ENCODE data around the gene SLC6A13. TPM values are rescaled to one million over a fixed set of nuclear protein-coding genes. Genes with fewer than 3 reads are reported as not detected.

Gene SLC6A13
- total RNA-seq, 1 experiment from 2014 or later: 3.5 TPM

- H3K4me1 Mint-ChIP-seq (ENCODE audit: low read depth, unreplicated experiment): no peaks in the 10 kb centered on the region
- no peaks in the 10 kb centered on the region for H3K9me3 Mint-ChIP-seq (ENCODE audit: low read depth, unreplicated experiment)
- DNase-seq: no peak
- H3K27me3 Mint-ChIP-seq (ENCODE audit: unreplicated experiment): peaks cover 72% of the 10 kb centered on the region
- no TSS peak for BruUV-seq (replicated peaks)
- no peaks in the 10 kb centered on the region for H3K36me3 Mint-ChIP-seq (ENCODE audit: insufficient read depth, unreplicated experiment)
- H3K4me3 Mint-ChIP-seq (ENCODE audit: low read depth, unreplicated experiment): no peak overlapping the region
- CTCF ChIA-PET: no interaction called here
- TF ChIP-seq CTCF (IDR thresholded peaks at IDR 0.05; ENCODE audit: unreplicated experiment): no peak
- no peak overlapping the region for H3K27ac Mint-ChIP-seq (ENCODE audit: unreplicated experiment)
- intact Hi-C loops (cut with micrococcal nuclease; ENCODE audit: unreplicated experiment): no loop called here
Measured at GRCh38 chr12:195156-195555, 67.5 kb downstream of the SLC6A13 start.

- Mint-ChIP-seq H3K4me1 (ENCODE audit: low read depth, unreplicated experiment) (no peaks in the 10 kb centered on the region), H3K4me3 (ENCODE audit: low read depth, unreplicated experiment) (no peak overlapping the region), H3K36me3 (ENCODE audit: insufficient read depth, unreplicated experiment) (no peaks in the 10 kb centered on the region), H3K27me3 (ENCODE audit: unreplicated experiment) (peaks cover 81% of the 10 kb centered on the region), H3K27ac (ENCODE audit: unreplicated experiment) (no peak overlapping the region), H3K9me3 (ENCODE audit: low read depth, unreplicated experiment) (no peaks in the 10 kb centered on the region)
- no TSS peak for BruUV-seq (replicated peaks)
- DNase-seq: no peak
- TF ChIP-seq CTCF (IDR thresholded peaks at IDR 0.05; ENCODE audit: unreplicated experiment): no peak
- CTCF ChIA-PET: no interaction called here
- intact Hi-C loops (cut with micrococcal nuclease; ENCODE audit: unreplicated experiment): no loop called here
Measured at GRCh38 chr12:194276-194675, 68.4 kb downstream of the SLC6A13 start.

- TF ChIP-seq CTCF (IDR thresholded peaks at IDR 0.05; ENCODE audit: unreplicated experiment): no peak
- intact Hi-C loops (cut with micrococcal nuclease; ENCODE audit: unreplicated experiment): no loop called here
- CTCF ChIA-PET: no interaction called here
Measured at GRCh38 chr12:193261-193660, 69.4 kb downstream of the SLC6A13 start.

GRCh38 chr12:191541-191940 is 71.1 kb downstream of the SLC6A13 start:
- Mint-ChIP-seq H3K4me3 (ENCODE audit: low read depth, unreplicated experiment) (no peak overlapping the region), H3K9me3 (ENCODE audit: low read depth, unreplicated experiment) (no peaks in the 10 kb centered on the region), H3K36me3 (ENCODE audit: insufficient read depth, unreplicated experiment) (no peaks in the 10 kb centered on the region), H3K27me3 (ENCODE audit: unreplicated experiment) (peaks cover 76% of the 10 kb centered on the region), H3K4me1 (ENCODE audit: low read depth, unreplicated experiment) (no peaks in the 10 kb centered on the region), H3K27ac (ENCODE audit: unreplicated experiment) (no peak overlapping the region)
- CTCF ChIA-PET: no interaction called here
- TF ChIP-seq CTCF (IDR thresholded peaks at IDR 0.05; ENCODE audit: unreplicated experiment): no peak
- DNase-seq: no peak
- no TSS peak for BruUV-seq (replicated peaks)
- intact Hi-C loops (cut with micrococcal nuclease; ENCODE audit: unreplicated experiment): no loop called here

More at GRCh38 chr12:193261-193660, 69.4 kb downstream of the SLC6A13 start:
- Mint-ChIP-seq H3K9me3 (ENCODE audit: low read depth, unreplicated experiment) (no peaks in the 10 kb centered on the region), H3K36me3 (ENCODE audit: insufficient read depth, unreplicated experiment) (no peaks in the 10 kb centered on the region), H3K27ac (ENCODE audit: unreplicated experiment) (no peak overlapping the region), H3K27me3 (ENCODE audit: unreplicated experiment) (peaks cover 84% of the 10 kb centered on the region), H3K4me3 (ENCODE audit: low read depth, unreplicated experiment) (no peak overlapping the region), H3K4me1 (ENCODE audit: low read depth, unreplicated experiment) (no peaks in the 10 kb centered on the region)
- BruUV-seq (replicated peaks): no TSS peak
- DNase-seq: no peak

Measured in Calu3 (cell line).